ENCODE results near the gene NPAS1. TPM values are rescaled to one million over a fixed set of nuclear protein-coding genes. Genes with fewer than 3 reads are reported as not detected.

NPAS1 gene
- total RNA-seq, 1 experiment from 2014 or later: 4.6 TPM

- no peaks in the 10 kb centered on the region for H3K9me2 ChIP-seq (ENCODE audit: insufficient read depth)
- ChIA-PET POLR2A (no interaction called here), RAD21 (ENCODE audit: low non-redundant PET in 1 of 2, low total read pairs in 2 of 2, uncharacterized antibody in 2 of 2, unreplicated experiment in 2 of 2) (no interaction called here), CTCF (no interaction called here)
- no peak for DNase-seq (ENCODE audit: low read depth, low spot score)
- ATAC-seq: no peak
- H3K79me2 ChIP-seq (ENCODE audit: insufficient read depth, low read length): peaks cover 6% of the 10 kb centered on the region; the same call in 1 of the 2 replicates
- no peaks in the 10 kb centered on the region for H3K9me3 ChIP-seq (ENCODE audit: control insufficient read depth in 1 of 2, insufficient read depth in 1 of 2, low read depth in 1 of 2, low read length in 2 of 2)
- no peak for TF ChIP-seq SIN3A (IDR thresholded peaks at IDR 0.05; ENCODE audit: low read depth)
- TF ChIP-seq RAD21 (IDR thresholded peaks at IDR 0.05; ENCODE audit: low read depth): no peak
- TF ChIP-seq CBX3 (IDR thresholded peaks at IDR 0.05; ENCODE audit: low read depth): no peak
- TF ChIP-seq CEBPB (IDR thresholded peaks at IDR 0.05; ENCODE audit: low read depth): no peak
- TF ChIP-seq YY1 (IDR thresholded peaks at IDR 0.05; ENCODE audit: extremely low read depth, insufficient replicate concordance, low read depth, low read length): no peak
- TF ChIP-seq ZNF274 (IDR thresholded peaks at IDR 0.05; ENCODE audit: low read depth, low read length): no peak
- TF ChIP-seq CTCF (IDR thresholded peaks at IDR 0.05 in 2 of 3, conservative IDR thresholded peaks at IDR 0.05 in 1 of 3; ENCODE audit: borderline replicate concordance in 1 of 3, insufficient read depth in 1 of 3, low read depth in 2 of 3, low read length in 2 of 3): no peak
- no peak for TF ChIP-seq MAX (IDR thresholded peaks at IDR 0.05)
- TF ChIP-seq TCF7L2 (IDR thresholded peaks at IDR 0.05; ENCODE audit: borderline replicate concordance, extremely low read depth, insufficient read depth, insufficient read length): no peak
- no peak for TF ChIP-seq ATF3 (IDR thresholded peaks at IDR 0.05)
- peaks cover 21 to 32% of the 10 kb centered on the region in 2 experiments; a peak in 3 of 4 replicates for H3K36me3 ChIP-seq (ENCODE audit: control insufficient read depth in 1 of 2, insufficient read depth in 2 of 2, low read length in 2 of 2)
- H2AFZ ChIP-seq (ENCODE audit: low read depth, low read length, poor library complexity, severe bottlenecking): no peak overlapping the region
- H3K27ac ChIP-seq (ENCODE audit: low read depth, low read length): no peak overlapping the region
- no peak overlapping the region for H3K4me2 ChIP-seq (ENCODE audit: low read length)
- H3K4me3 ChIP-seq (replicated peaks in 1 of 2; ENCODE audit: low read depth in 1 of 2, low read length in 2 of 2): no peak overlapping the region
- intact Hi-C loops (cut with micrococcal nuclease): no loop called here
- no TSS peak for BruUV-seq (replicated peaks)
- H3K4me1 ChIP-seq (ENCODE audit: control insufficient read depth in 1 of 2, insufficient read depth in 2 of 2, low read length in 2 of 2): peaks cover 0 to 4% of the 10 kb centered on the region in 2 experiments; a peak in 3 of 4 replicates
- H3K9ac ChIP-seq (ENCODE audit: low read length): no peak overlapping the region
- H3K27me3 ChIP-seq (ENCODE audit: insufficient read depth, low read length): no peaks in the 10 kb centered on the region
- H4K20me1 ChIP-seq (ENCODE audit: insufficient read depth): no peaks in the 10 kb centered on the region
Observed at GRCh38 chr19:47074621-47075020, 55.0 kb downstream of the NPAS1 start.
